H9 (cell line): ENCODE results near the gene AMOT. TPM values are rescaled to one million over a fixed set of nuclear protein-coding genes. Genes with fewer than 3 reads are reported as not detected.

ENCODE experiments used
- DNase-seq: peaks from one replicate; pipeline ENCODE4 v3.0.0-alpha.2; 2017
- H2AFZ ChIP-seq: one replicate; pipeline ENCODE4 v1.6.1; 2013; ENCODE audit warnings: mild to moderate bottlenecking, low read length, control low read depth, moderate library complexity
- H2AK5ac ChIP-seq: 2 replicates; pipeline ENCODE4 v1.6.1; 2013; ENCODE audit warnings: low read length, control low read depth, mixed read lengths; ENCODE audit not compliant: insufficient read length
- H2BK120ac ChIP-seq: one replicate; pipeline ENCODE4 v1.6.1; 2013; ENCODE audit warnings: low read depth, mild to moderate bottlenecking, low read length, control low read depth, inconsistent platforms; ENCODE audit not compliant: poor library complexity, severe bottlenecking
- H2BK12ac ChIP-seq: 2 replicates; pipeline ENCODE4 v1.6.1; 2013; ENCODE audit warnings: low read length, control low read depth, mixed read lengths, low read depth; ENCODE audit not compliant: insufficient read length
- H2BK15ac ChIP-seq: 2 replicates; pipeline ENCODE4 v1.6.1; 2013; ENCODE audit warnings: low read depth, low read length, control low read depth
- H2BK20ac ChIP-seq: one replicate; pipeline ENCODE4 v1.6.1; 2013; ENCODE audit warnings: low read depth, mild to moderate bottlenecking, low read length, control low read depth, inconsistent platforms; ENCODE audit not compliant: poor library complexity, severe bottlenecking
- H2BK5ac ChIP-seq: 2 replicates; pipeline ENCODE4 v1.6.1; 2013; ENCODE audit warnings: low read length, control low read depth, mixed read lengths; ENCODE audit not compliant: insufficient read length
- H3K14ac ChIP-seq: 2 replicates; pipeline ENCODE4 v1.6.1; 2013; ENCODE audit warnings: low read length, control low read depth; ENCODE audit not compliant: insufficient read depth
- H3K18ac ChIP-seq: 2 replicates; pipeline ENCODE4 v1.6.1; 2013; ENCODE audit warnings: low read depth, mild to moderate bottlenecking, mixed read lengths, low read length, control low read depth; ENCODE audit not compliant: insufficient read length
- H3K23ac ChIP-seq: 2 replicates; pipeline ENCODE4 v1.6.1; 2013; ENCODE audit warnings: low read length, control low read depth, mixed read lengths, low read depth; ENCODE audit not compliant: insufficient read length
- H3K23me2 ChIP-seq: 2 replicates; pipeline ENCODE4 v1.6.1; 2013; ENCODE audit warnings: low read depth, mild to moderate bottlenecking, mixed read lengths, low read length, control low read depth; ENCODE audit not compliant: insufficient read length, poor library complexity, severe bottlenecking
- H3K27ac ChIP-seq: 2 replicates; pipeline ENCODE4 v1.5.1; 2013; ENCODE audit warnings: low read length, control low read depth, mixed read lengths, low read depth; ENCODE audit not compliant: insufficient read length
- H3K27me3 ChIP-seq: 2 replicates; pipeline ENCODE4 v1.6.1; 2013; ENCODE audit warnings: low read length, control low read depth, inconsistent platforms; ENCODE audit not compliant: insufficient read depth
- H3K4ac ChIP-seq: 2 replicates; pipeline ENCODE4 v1.6.1; 2013; ENCODE audit warnings: low read depth, mild to moderate bottlenecking, control low read depth, inconsistent platforms, low read length, moderate library complexity
- H3K4me1 ChIP-seq: 2 replicates; pipeline ENCODE4 v1.6.1; 2013; ENCODE audit warnings: low read length, control low read depth, inconsistent platforms; ENCODE audit not compliant: insufficient read depth
- H3K4me2 ChIP-seq: 2 replicates; pipeline ENCODE4 v1.6.1; 2013; ENCODE audit warnings: low read length, control low read depth, mixed read lengths; ENCODE audit not compliant: insufficient read length, insufficient read depth
- H3K56ac ChIP-seq: 2 replicates; pipeline ENCODE4 v1.6.1; 2013; ENCODE audit warnings: low read depth, mild to moderate bottlenecking, mixed read lengths, low read length, control low read depth; ENCODE audit not compliant: insufficient read length
- H3K79me1 ChIP-seq: 2 replicates; pipeline ENCODE4 v1.6.1; 2013; ENCODE audit warnings: low read depth, mild to moderate bottlenecking, moderate library complexity, low read length, control low read depth, inconsistent platforms; ENCODE audit not compliant: insufficient read depth, poor library complexity, severe bottlenecking
- H3K79me2 ChIP-seq: 2 replicates; pipeline ENCODE4 v1.6.1; 2013; ENCODE audit warnings: low read length, control low read depth, inconsistent platforms; ENCODE audit not compliant: insufficient read depth
- H3K9ac ChIP-seq: 2 replicates; pipeline ENCODE4 v1.6.1; 2013; ENCODE audit warnings: low read length, control low read depth, mixed read lengths; ENCODE audit not compliant: insufficient read length; ENCODE audit errors: extremely low read depth
- H3K9me3 ChIP-seq: one replicate; pipeline ENCODE4 v1.6.1; 2013; ENCODE audit warnings: low read depth, low read length, inconsistent platforms; ENCODE audit not compliant: control insufficient read depth
- H3T11ph ChIP-seq: one replicate; pipeline ENCODE4 v1.6.1; 2013; ENCODE audit warnings: mild to moderate bottlenecking, low read length, control low read depth, inconsistent platforms
- H4K20me1 ChIP-seq: one replicate; pipeline ENCODE4 v1.6.1; 2013; ENCODE audit not compliant: control insufficient read depth, insufficient read length, insufficient read depth
- H4K5ac ChIP-seq: 2 replicates; pipeline ENCODE4 v1.6.1; 2013; ENCODE audit warnings: low read depth, mild to moderate bottlenecking, mixed read lengths, low read length, control low read depth; ENCODE audit not compliant: insufficient read length
- H4K8ac ChIP-seq: replicated peaks from 2 replicates; pipeline ENCODE4 v1.6.1; 2013; ENCODE audit warnings: low read length, control low read depth, mixed read lengths, low read depth; ENCODE audit not compliant: insufficient read length
- H4K91ac ChIP-seq: 2 replicates; pipeline ENCODE4 v1.6.1; 2013; ENCODE audit warnings: low read depth, mild to moderate bottlenecking, moderate library complexity, mixed read lengths, low read length, control low read depth; ENCODE audit not compliant: insufficient read length
- H3K27ac Mint-ChIP-seq, 3 experiments: 2 replicates in 2 of 3; 3 replicates in 1 of 3; pipeline ENCODE4 v1.8.0; 2020 to 2021; ENCODE audit warnings: mixed read lengths in 3 of 3, mild to moderate bottlenecking in 1 of 3, moderate library complexity in 1 of 3
- H3K27me3 Mint-ChIP-seq: 2 replicates; pipeline ENCODE4 v1.8.0; 2021; ENCODE audit warnings: low read depth, mild to moderate bottlenecking, moderate library complexity, mixed read lengths
- H3K36me3 Mint-ChIP-seq, 3 experiments: 2 replicates in 2 of 3; 3 replicates in 1 of 3; pipeline ENCODE4 v1.8.0; 2020 to 2021; ENCODE audit warnings: low read depth in 3 of 3, mixed read lengths in 3 of 3; ENCODE audit not compliant: insufficient read depth in 1 of 3
- H3K4me1 Mint-ChIP-seq, 2 experiments: 2 replicates each; pipeline ENCODE4 v1.8.0; 2020; ENCODE audit warnings: mixed read lengths in 2 of 2
- H3K4me3 Mint-ChIP-seq, 2 experiments: 2 replicates in 1 of 2; 3 replicates in 1 of 2; pipeline ENCODE4 v1.8.0; 2020 to 2021; ENCODE audit warnings: mild to moderate bottlenecking in 2 of 2, mixed read lengths in 2 of 2, moderate library complexity in 1 of 2
- H3K9me3 Mint-ChIP-seq, 2 experiments: 2 replicates in 1 of 2; 3 replicates in 1 of 2; pipeline ENCODE4 v1.8.0; 2020; ENCODE audit warnings: mild to moderate bottlenecking in 2 of 2, mixed read lengths in 2 of 2, moderate library complexity in 1 of 2
- CTCF ChIP-seq: fragments of 200-600 bp; sonication (generic); conservative IDR thresholded peaks from 3 replicates; pipeline ENCODE4 v1.8.0; 2021; ENCODE audit warnings: antibody characterized with exemption, mild to moderate bottlenecking
- WGBS: extraction: QIAGEN DNeasy Blood & Tissue Kit; methylation state at CpG from one replicate; pipeline ENCODE4 v1.1.7; 2013; ENCODE audit warnings: missing lambda C conversion rate, low lambda C conversion rate, mixed read lengths; ENCODE audit not compliant: insufficient read length; ENCODE audit errors: extremely low coverage; 5-methylcytosine and 5-hydroxymethylcytosine counted together
- total RNA-seq: library from RNA; stranded (reverse); gene quantifications from 2 replicates; pipeline ENCODE4 v1.2.1, GENCODE V29; 2021

The AMOT gene
- total RNA-seq, 1 experiment from 2014 or later, result 17.6 TPM

GRCh38 chrX:112808651-112809195 is 31.9 kb downstream of the AMOT start:
- peak overlapping the region in 2 of 3 experiments; percentile 69 to 96; a peak in 4 of 7 replicates for H3K27ac Mint-ChIP-seq
- H2BK12ac ChIP-seq, result no peak overlapping the region

More at GRCh38 chrX:112808651-112809195, 31.9 kb downstream of the AMOT start:
- no peak overlapping the region for H3T11ph ChIP-seq
- H3K27me3 ChIP-seq, result no peaks in the 10 kb centered on the region
- H3K4ac ChIP-seq, result no peak overlapping the region
- no peak overlapping the region for H3K56ac ChIP-seq
- H3K4me1 ChIP-seq, result peaks cover 12% of the 10 kb centered on the region
- H2BK120ac ChIP-seq, result no peak overlapping the region
- no peak overlapping the region for H2BK15ac ChIP-seq
- no peaks in the 10 kb centered on the region for H3K23me2 ChIP-seq
- no peak overlapping the region for H3K27ac ChIP-seq
- H4K5ac ChIP-seq, result no peak overlapping the region
- H2AFZ ChIP-seq, result no peak overlapping the region
- TF ChIP-seq CTCF, result no peak
- Mint-ChIP-seq H3K4me3 (peak overlapping the region in 1 of 2 experiments; percentile 6; a peak in 1 of 5 replicates), H3K4me1 (peaks cover 63 to 67% of the 10 kb centered on the region in 2 experiments), H3K27me3 (no peaks in the 10 kb centered on the region), H3K36me3 (peaks cover 1 to 11% (median 4%) of the 10 kb centered on the region in 3 experiments; a peak in 2 of 7 replicates), H3K9me3 (no peaks in the 10 kb centered on the region)
- H3K14ac ChIP-seq, result no peak overlapping the region
- H4K91ac ChIP-seq, result no peak overlapping the region
- H3K23ac ChIP-seq, result no peak overlapping the region
- no peak overlapping the region for H4K8ac ChIP-seq
- no peaks in the 10 kb centered on the region for H3K79me1 ChIP-seq
- no CpG with 5 or more reads among the region's 3 CpGs for WGBS
- no peaks in the 10 kb centered on the region for H3K79me2 ChIP-seq
- H3K18ac ChIP-seq, result no peak overlapping the region
- no peak overlapping the region for H2BK5ac ChIP-seq
- no peak overlapping the region for H3K9ac ChIP-seq
- H3K4me2 ChIP-seq, result no peak overlapping the region
- H4K20me1 ChIP-seq, result no peaks in the 10 kb centered on the region
- no peak overlapping the region for H2AK5ac ChIP-seq
- H3K9me3 ChIP-seq, result no peaks in the 10 kb centered on the region
- no peak for DNase-seq
- no peak overlapping the region for H2BK20ac ChIP-seq
